Cardiac muscle cell (in vitro differentiated cells and primary cell): ENCODE data around the gene GPR135. TPM values are rescaled to one million over a fixed set of nuclear protein-coding genes. Genes with fewer than 3 reads are reported as not detected.

Experiments
- DNase-seq, 2 donors: peaks; one replicate each; pipeline versions ENCODE4 v3.0.0 to v3.0.0-alpha.2; 2010 to 2017; ENCODE audit warnings: low read depth in 1 of 2, low spot score in 1 of 2
- H3K27ac ChIP-seq: fragments of 200-600 bp; sonication (generic); 2 replicates; pipeline ENCODE4 v1.5.1; 2016
- H3K27me3 ChIP-seq: fragments of 200-600 bp; sonication (generic); 2 replicates; pipeline ENCODE4 v1.6.0; 2016; ENCODE audit warnings: control low read depth
- H3K36me3 ChIP-seq: fragments of 200-600 bp; sonication (generic); 2 replicates; pipeline ENCODE4 v1.5.1; 2016; ENCODE audit warnings: control low read depth
- H3K4me1 ChIP-seq: fragments of 200-600 bp; sonication (generic); 2 replicates; pipeline ENCODE4 v1.8.1; 2017; ENCODE audit warnings: low read depth, mild to moderate bottlenecking, mixed run types
- H3K4me3 ChIP-seq: fragments of 200-600 bp; sonication (generic); 2 replicates; pipeline ENCODE4 v1.5.1; 2016; ENCODE audit warnings: mild to moderate bottlenecking
- H3K9me3 ChIP-seq: fragments of 200-600 bp; sonication (generic); 2 replicates; pipeline ENCODE4 v1.5.1; 2017; ENCODE audit warnings: low read depth, mild to moderate bottlenecking, control low read depth
- polyA plus RNA-seq: library from polyadenylated mRNA; unstranded; fragments of >200 nt; fragmentation: Nextera tagmentation; extraction: Ambion mirVana; gene quantifications from 2 replicates; pipeline ENCODE4 v1.2.1, GENCODE V29; 2016
- total RNA-seq: library from RNA; depleted of rRNA; stranded (reverse); fragments of >200 nt; gene quantifications from 2 replicates; pipeline ENCODE4 v1.2.3, GENCODE V29; 2016
- TF ChIP-seq, protein P1 (sequence below): IDR thresholded peaks from 2 replicates; pipeline ENCODE4 v1.5.1; 2012; ENCODE audit warnings: low read depth, mild to moderate bottlenecking, low read length

The GPR135 gene, protein sequence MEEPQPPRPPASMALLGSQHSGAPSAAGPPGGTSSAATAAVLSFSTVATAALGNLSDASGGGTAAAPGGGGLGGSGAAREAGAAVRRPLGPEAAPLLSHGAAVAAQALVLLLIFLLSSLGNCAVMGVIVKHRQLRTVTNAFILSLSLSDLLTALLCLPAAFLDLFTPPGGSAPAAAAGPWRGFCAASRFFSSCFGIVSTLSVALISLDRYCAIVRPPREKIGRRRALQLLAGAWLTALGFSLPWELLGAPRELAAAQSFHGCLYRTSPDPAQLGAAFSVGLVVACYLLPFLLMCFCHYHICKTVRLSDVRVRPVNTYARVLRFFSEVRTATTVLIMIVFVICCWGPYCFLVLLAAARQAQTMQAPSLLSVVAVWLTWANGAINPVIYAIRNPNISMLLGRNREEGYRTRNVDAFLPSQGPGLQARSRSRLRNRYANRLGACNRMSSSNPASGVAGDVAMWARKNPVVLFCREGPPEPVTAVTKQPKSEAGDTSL
- 5.6 and 11.0 TPM in 2 replicates for total RNA-seq
- 1.7 and 4.0 TPM in 2 replicates for polyA plus RNA-seq

- TF ChIP-seq, protein P1, sequence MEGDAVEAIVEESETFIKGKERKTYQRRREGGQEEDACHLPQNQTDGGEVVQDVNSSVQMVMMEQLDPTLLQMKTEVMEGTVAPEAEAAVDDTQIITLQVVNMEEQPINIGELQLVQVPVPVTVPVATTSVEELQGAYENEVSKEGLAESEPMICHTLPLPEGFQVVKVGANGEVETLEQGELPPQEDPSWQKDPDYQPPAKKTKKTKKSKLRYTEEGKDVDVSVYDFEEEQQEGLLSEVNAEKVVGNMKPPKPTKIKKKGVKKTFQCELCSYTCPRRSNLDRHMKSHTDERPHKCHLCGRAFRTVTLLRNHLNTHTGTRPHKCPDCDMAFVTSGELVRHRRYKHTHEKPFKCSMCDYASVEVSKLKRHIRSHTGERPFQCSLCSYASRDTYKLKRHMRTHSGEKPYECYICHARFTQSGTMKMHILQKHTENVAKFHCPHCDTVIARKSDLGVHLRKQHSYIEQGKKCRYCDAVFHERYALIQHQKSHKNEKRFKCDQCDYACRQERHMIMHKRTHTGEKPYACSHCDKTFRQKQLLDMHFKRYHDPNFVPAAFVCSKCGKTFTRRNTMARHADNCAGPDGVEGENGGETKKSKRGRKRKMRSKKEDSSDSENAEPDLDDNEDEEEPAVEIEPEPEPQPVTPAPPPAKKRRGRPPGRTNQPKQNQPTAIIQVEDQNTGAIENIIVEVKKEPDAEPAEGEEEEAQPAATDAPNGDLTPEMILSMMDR, result no peak
Measured at GRCh38 chr14:59465316-59466135, at the start of gene GPR135. Gene GPR135, minus strand, starts transcription at chr14:59465380. Its CDS starts 154 bp downstream, at chr14:59465226.

GRCh38 chr14:59511916-59512575 is 46.9 kb upstream of the GPR135 start:
- Histone ChIP-seq H3K4me1 (no peaks in the 10 kb centered on the region), H3K27me3 (no peaks in the 10 kb centered on the region), H3K36me3 (no peaks in the 10 kb centered on the region), H3K27ac (no peak overlapping the region), H3K4me3 (no peak overlapping the region), H3K9me3 (no peaks in the 10 kb centered on the region)
- TF ChIP-seq, protein P1, result peak; percentile 61
- DNase-seq, result peak; percentile 15 to 40

More at GRCh38 chr14:59465316-59466135, at the start of gene GPR135:
- H3K4me3 ChIP-seq, result peak within 1 kb of the TSS; percentile 53
- peak in 1 of 2 donors; percentile 55 for DNase-seq
- no peaks in the 10 kb centered on the region for H3K9me3 ChIP-seq
- peaks cover 4% of the 10 kb centered on the region for H3K4me1 ChIP-seq
- H3K27me3 ChIP-seq, result no peaks in the 10 kb centered on the region
- H3K36me3 ChIP-seq, result peaks cover 3% of the 10 kb centered on the region
- peak within 1 kb of the TSS; percentile 8 for H3K27ac ChIP-seq

DNA sequence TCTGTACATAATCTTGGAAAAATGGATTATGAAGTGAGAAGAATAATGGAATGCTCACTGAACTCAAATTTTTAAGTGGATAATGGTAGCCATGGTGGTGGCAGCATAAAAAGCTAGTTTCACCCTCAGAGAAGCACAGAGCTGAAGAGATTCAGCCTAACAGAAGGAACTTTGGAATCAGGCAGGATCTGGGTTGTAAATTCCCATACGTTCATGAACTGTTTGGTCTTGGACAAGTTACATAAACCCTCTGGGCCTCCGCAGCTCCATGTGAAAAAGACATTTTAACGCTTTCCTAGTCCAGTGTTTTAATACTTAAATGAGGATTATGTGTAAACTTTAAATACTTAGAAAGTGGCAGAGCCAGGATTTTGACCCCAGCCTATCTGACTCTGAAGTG is 45.8 kb upstream of the GPR135 start:
- H3K36me3 ChIP-seq, result no peaks in the 10 kb centered on the region
- TF ChIP-seq, protein P1, result no peak
- H3K27me3 ChIP-seq, result no peaks in the 10 kb centered on the region
- no peaks in the 10 kb centered on the region for H3K9me3 ChIP-seq
- no peak overlapping the region for H3K27ac ChIP-seq
- no peak overlapping the region for H3K4me3 ChIP-seq
- no peak for DNase-seq
- no peaks in the 10 kb centered on the region for H3K4me1 ChIP-seq

GRCh38 chr14:59510001-59510400 is 44.8 kb upstream of the GPR135 start:
- Histone ChIP-seq H3K27me3 (no peaks in the 10 kb centered on the region), H3K4me3 (no peak overlapping the region), H3K36me3 (no peaks in the 10 kb centered on the region), H3K27ac (no peak overlapping the region), H3K9me3 (no peaks in the 10 kb centered on the region), H3K4me1 (no peaks in the 10 kb centered on the region)
- TF ChIP-seq, protein P1, result no peak
- DNase-seq, result no peak

- H3K4me3 ChIP-seq, result no peak overlapping the region
- TF ChIP-seq, protein P1, result no peak
- no peak overlapping the region for H3K27ac ChIP-seq
- no peaks in the 10 kb centered on the region for H3K9me3 ChIP-seq
- no peaks in the 10 kb centered on the region for H3K4me1 ChIP-seq
- H3K36me3 ChIP-seq, result peaks cover 9% of the 10 kb centered on the region
- DNase-seq, result no peak
- H3K27me3 ChIP-seq, result no peaks in the 10 kb centered on the region
Measured at GRCh38 chr14:59509101-59509500, 43.9 kb upstream of the GPR135 start.
